Adrenal gland (tissue), 12 donors: ENCODE data around the gene PSMG2. TPM values are rescaled to one million over a fixed set of nuclear protein-coding genes. Genes with fewer than 3 reads are reported as not detected.
A peak's percentile ranks its signal among the peaks of the same experiment; 100 is the strongest.

Experiments used
- DNase-seq, 7 donors: peaks; one replicate each; pipeline ENCODE4 v3.0.0-alpha.2; 2019 to 2020
- H3K27ac ChIP-seq, 5 donors: fragments of 200-600 bp; sonication (generic) in 4 of 5; 1 replicate in 3 of 5; 2 replicates in 2 of 5; pipeline versions ENCODE4 v1.5.1 to v1.8.0; 2016 to 2020; ENCODE audit warnings: mild to moderate bottlenecking in 1 of 5
- H3K27me3 ChIP-seq: fragments of 200-600 bp; 2 replicates; pipeline ENCODE4 v1.8.0; 2021
- H3K36me3 ChIP-seq, 2 donors: fragments of 200-600 bp; replicated peaks in 1 of 2; 1 replicate in 1 of 2; 2 replicates in 1 of 2; pipeline versions ENCODE4 v1.5.1 to v1.8.0; 2018 to 2022
- H3K4me1 ChIP-seq, 2 donors: fragments of 200-600 bp; replicated peaks in 1 of 2; 1 replicate in 1 of 2; 2 replicates in 1 of 2; pipeline versions ENCODE4 v1.5.1 to v1.8.0; 2018 to 2021
- H3K4me3 ChIP-seq, 4 donors: fragments of 200-600 bp; sonication (generic) in 3 of 4; one replicate each; pipeline ENCODE4 v1.5.1; 2016 to 2018
- H3K9me3 ChIP-seq, 3 donors: fragments of 200-600 bp; sonication (generic) in 1 of 3; replicated peaks in 1 of 3; 1 replicate in 2 of 3; 2 replicates in 1 of 3; pipeline versions ENCODE4 v1.5.1 to v1.8.0; 2016 to 2021
- POLR2A ChIP-seq, 2 donors: fragments of 450-650 bp; IDR thresholded peaks; one replicate each; pipeline ENCODE4 v1.6.1; 2017; ENCODE audit warnings: antibody characterized with exemption in 2 of 2, mild to moderate bottlenecking in 2 of 2, moderate library complexity in 1 of 2
- WGBS, 4 donors: extraction: QIAGEN DNeasy Blood & Tissue Kit in 2 of 4; methylation state at CpG; one replicate each; pipeline versions ENCODE4 v1.1.5 to v1.1.7; 2013 to 2017; 5-methylcytosine and 5-hydroxymethylcytosine counted together
- intact Hi-C, 2 donors: fragments of 100-400 bp; cut with DNase I; formaldehyde crosslinking; loops; one replicate each; pipeline versions ENCODE4 v1.14.1 to v1.15.0; 2022 to 2023
- polyA plus RNA-seq, 3 donors: library from polyadenylated mRNA; stranded (reverse); fragments of 200-250 nt in 2 of 3; fragments of 350-450 nt in 1 of 3; fragmentation: Illumina TruSeq in 1 of 3; extraction: RNeasy Lipid Tissue Mini Kit (QIAGEN cat#74804) in 1 of 3; gene quantifications; one replicate each; pipeline ENCODE4 v1.2.3, GENCODE V29; 2013 to 2014
- small RNA-seq, 2 donors: library from RNA; depleted of rRNA; stranded (forward); fragments of <200 nt; gene quantifications; one replicate each; pipeline ENCODE3, GENCODE V24; 2016
- total RNA-seq, 9 donors: library from RNA; depleted of rRNA in 4 of 9; stranded (reverse); fragments of >200 nt in 4 of 9; fragments of 120-200 nt in 1 of 9; fragmentation: NEBNext Ultra II Directional in 1 of 9; extraction: Animal tissue kit (Norgen Biotek cat#: 25700) in 1 of 9; gene quantifications; one replicate each; pipeline versions ENCODE4 v1.1.0 to v1.2.4, GENCODE V29; 2013 to 2023
- TF ChIP-seq, protein P1 (sequence below), 6 experiments: fragments of 450-650 bp in 4 of 6; fragments of 200-600 bp in 2 of 6; sonication (generic) in 1 of 6; IDR thresholded peaks; 1 replicate in 5 of 6; 2 replicates in 1 of 6; pipeline versions ENCODE4 v1.5.1 to v1.8.0; 2016 to 2021; ENCODE audit warnings: antibody characterized with exemption in 6 of 6, mild to moderate bottlenecking in 2 of 6, moderate library complexity in 1 of 6
- donor health status: healthy with polysubstance abuse.
- donor health status: Bipolar disorder and iron deficiency.
- donor health status: DM: yes; HTN: yes; CAD: no.
- donor health status: DM: no; HTN: no; CAD: no.
- donor health status: DM: no; HTN: no; CAD: no.
- donor health status: DM: yes; HTN: yes; CAD: no.

Gene PSMG2
- total and polyA plus RNA-seq, 12 donors: 54.9 to 99.9 (median 86.0) TPM

DNA sequence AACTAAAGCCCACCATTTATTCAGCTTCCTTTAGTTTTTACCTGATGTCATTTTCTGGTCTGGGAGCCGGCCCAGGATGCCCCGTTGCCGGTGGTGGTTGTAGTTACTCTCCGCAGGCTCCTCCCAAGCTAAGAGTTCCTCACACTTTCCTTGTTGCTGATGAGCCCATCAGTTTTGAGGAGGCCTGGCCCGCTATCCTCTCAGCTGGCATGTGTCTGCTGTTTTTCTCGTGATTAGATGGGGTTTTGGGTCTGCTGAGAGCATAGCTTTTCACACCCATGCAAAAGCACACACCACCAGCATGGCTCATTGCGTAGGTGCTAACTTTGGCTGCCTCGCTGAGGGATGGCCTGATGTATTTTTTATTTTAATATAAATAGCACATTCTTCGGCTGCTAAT, 72.1 kb downstream of the PSMG2 start:
- Histone ChIP-seq H3K9me3 (no peaks in the 10 kb centered on the region), H3K4me1 (no peaks in the 10 kb centered on the region), H3K4me3 (no peak overlapping the region), H3K36me3 (no peaks in the 10 kb centered on the region), H3K27ac (no peak overlapping the region), H3K27me3 (no peaks in the 10 kb centered on the region)
- intact Hi-C loops: no loop called here
- 82 to 94% (median 83%) methylated on average over 9 of the region's 9 CpGs for WGBS, 4 donors
- peak in 1 of 7 donors; percentile 13 for DNase-seq
- TF ChIP-seq POLR2A (IDR thresholded peaks at IDR 0.05): no peak
- TF ChIP-seq, protein P1, sequence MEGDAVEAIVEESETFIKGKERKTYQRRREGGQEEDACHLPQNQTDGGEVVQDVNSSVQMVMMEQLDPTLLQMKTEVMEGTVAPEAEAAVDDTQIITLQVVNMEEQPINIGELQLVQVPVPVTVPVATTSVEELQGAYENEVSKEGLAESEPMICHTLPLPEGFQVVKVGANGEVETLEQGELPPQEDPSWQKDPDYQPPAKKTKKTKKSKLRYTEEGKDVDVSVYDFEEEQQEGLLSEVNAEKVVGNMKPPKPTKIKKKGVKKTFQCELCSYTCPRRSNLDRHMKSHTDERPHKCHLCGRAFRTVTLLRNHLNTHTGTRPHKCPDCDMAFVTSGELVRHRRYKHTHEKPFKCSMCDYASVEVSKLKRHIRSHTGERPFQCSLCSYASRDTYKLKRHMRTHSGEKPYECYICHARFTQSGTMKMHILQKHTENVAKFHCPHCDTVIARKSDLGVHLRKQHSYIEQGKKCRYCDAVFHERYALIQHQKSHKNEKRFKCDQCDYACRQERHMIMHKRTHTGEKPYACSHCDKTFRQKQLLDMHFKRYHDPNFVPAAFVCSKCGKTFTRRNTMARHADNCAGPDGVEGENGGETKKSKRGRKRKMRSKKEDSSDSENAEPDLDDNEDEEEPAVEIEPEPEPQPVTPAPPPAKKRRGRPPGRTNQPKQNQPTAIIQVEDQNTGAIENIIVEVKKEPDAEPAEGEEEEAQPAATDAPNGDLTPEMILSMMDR (IDR thresholded peaks at IDR 0.05): no peak

Small RNAs within 50 kb of the gene (small RNA-seq; reads per million reads assigned to genes)
- gene RF00019: 0 reads per million in 2 donors

Other genes starting within 250 kb of the PSMG2 start
- 10 to 100 TPM; 33.1 to 74.0 (median 55.6) TPM for gene SPIRE1, start 44.9 kb upstream of the PSMG2 start, total RNA-seq
- 10 to 100 TPM; 11.7 to 43.5 (median 15.8) TPM for gene SPIRE1, start 44.9 kb upstream of the PSMG2 start, polyA plus RNA-seq
- gene CEP76, start 319 bp upstream of the PSMG2 start, total RNA-seq: 10 to 100 TPM in 2 of 9 donors, 1 to 10 TPM in 7; 2.8 to 32.2 (median 8.9) TPM
- gene CEP76, start 319 bp upstream of the PSMG2 start, polyA plus RNA-seq: 1 to 10 TPM; 2.6 to 7.9 (median 3.0) TPM
- 10 to 100 TPM; 13.1 to 41.7 (median 30.4) TPM for gene PTPN2, start 181.2 kb downstream of the PSMG2 start, total RNA-seq
- 10 to 100 TPM; 20.9 to 60.4 (median 36.4) TPM for gene PTPN2, start 181.2 kb downstream of the PSMG2 start, polyA plus RNA-seq
- 10 to 100 TPM in 8 of 9 donors, 1 to 10 TPM in 1; 6.8 to 44.5 (median 23.8) TPM for gene SEH1L, start 245.0 kb downstream of the PSMG2 start, total RNA-seq
- gene SEH1L, start 245.0 kb downstream of the PSMG2 start, polyA plus RNA-seq: 10 to 100 TPM; 13.4 to 34.9 (median 17.4) TPM